Activated CD8-positive, alpha-beta T cell treated with anti-CD3 and anti-CD28 coated beads for 36 hours (primary cell): Measurements from ENCODE around the gene IFI6. TPM values are rescaled to one million over a fixed set of nuclear protein-coding genes. Genes with fewer than 3 reads are reported as not detected.
"Not testable (repeated sequence)": the region's sequence is repeated elsewhere in the genome, so short reads cannot be mapped to it uniquely, and the experiment has no call there.

Source experiments
- ATAC-seq: fragments of 200-7000 bp; cut with Tn5 transposase; one replicate; pipeline ENCODE4 v1.10.0; 2021; ENCODE audit warnings: mild to moderate bottlenecking, moderate library complexity
- CTCF ChIA-PET: fragments of 350-600 bp; sonication (Branson Sonifier 250); formaldehyde crosslinking; loops from one replicate; lab custom pipeline; 2021; ENCODE audit warnings: antibody characterized with exemption; lab: Charles Lee
- POLR2A ChIA-PET: fragments of 350-600 bp; sonication (Branson Sonifier 250); formaldehyde crosslinking; loops from one replicate; lab custom pipeline; 2021; ENCODE audit warnings: antibody characterized with exemption; lab: Charles Lee
- DNase-seq: peaks from one replicate; pipeline ENCODE4 v3.0.0-alpha.2; 2020
- H3K27ac Mint-ChIP-seq: one replicate; pipeline ENCODE4 v1.8.0; 2021; ENCODE audit warnings: mild to moderate bottlenecking, mixed read lengths
- H3K27me3 Mint-ChIP-seq: one replicate; pipeline ENCODE4 v1.8.0; 2021; ENCODE audit warnings: mixed read lengths
- H3K36me3 Mint-ChIP-seq: one replicate; pipeline ENCODE4 v1.8.0; 2021; ENCODE audit warnings: low read depth, mixed read lengths
- H3K4me1 Mint-ChIP-seq: one replicate; pipeline ENCODE4 v1.8.0; 2021; ENCODE audit warnings: low read depth, mixed read lengths
- H3K4me3 Mint-ChIP-seq: one replicate; pipeline ENCODE4 v1.8.0; 2021; ENCODE audit warnings: mild to moderate bottlenecking, moderate library complexity, mixed read lengths
- H3K9me3 Mint-ChIP-seq: one replicate; pipeline ENCODE4 v1.8.0; 2021; ENCODE audit warnings: mixed read lengths
- CTCF ChIP-seq: fragments of 200-600 bp; IDR thresholded peaks from one replicate; pipeline ENCODE4 v1.8.0; 2022; ENCODE audit warnings: antibody characterized with exemption, mild to moderate bottlenecking
- intact Hi-C: fragments of 100-400 bp; cut with micrococcal nuclease; formaldehyde crosslinking; loops from one replicate; pipeline ENCODE4 v1.10.0; 2022
- total RNA-seq, 2 experiments: library from RNA; stranded (reverse); gene quantifications; one replicate each; pipeline ENCODE4 v1.2.3, GENCODE V29; 2021

Gene IFI6
- total RNA-seq, 2 experiments from 2014 or later = 31.6 to 32.1 TPM

- ChIA-PET CTCF (interaction anchor here (13.9 to 25.3 kb wide), 2 partner anchors 15 to 45 kb away, joined by 113 to 533 read pairs; partner anchors contain the start of genes AHDC1 and IFI6), POLR2A (interaction anchor here (0.5 to 1.8 kb wide), 2 partner anchors 13 to 29 kb away, joined by 4 to 7 read pairs; no protein-coding TSS in a partner anchor)
- TF ChIP-seq CTCF = no peak
- ATAC-seq = no peak
- Mint-ChIP-seq H3K36me3 (no peaks in the 10 kb centered on the region), H3K4me3 (no peak overlapping the region), H3K4me1 (peaks cover 33% of the 10 kb centered on the region), H3K27me3 (no peaks in the 10 kb centered on the region), H3K9me3 (no peaks in the 10 kb centered on the region), H3K27ac (no peak overlapping the region)
- intact Hi-C loops = no loop called here
- no peak for DNase-seq
Measured at GRCh38 chr1:27621051-27621920, 50.7 kb downstream of the IFI6 start.

- H3K4me1 Mint-ChIP-seq = peaks cover 34% of the 10 kb centered on the region
- intact Hi-C loops, ATAC-seq, H3K36me3 Mint-ChIP-seq, H3K4me3 Mint-ChIP-seq, H3K9me3 Mint-ChIP-seq, DNase-seq, H3K27me3 Mint-ChIP-seq, H3K27ac Mint-ChIP-seq: not testable (repeated sequence)
- ChIA-PET CTCF (interaction anchor here (1.1 to 25.3 kb wide), 3 partner anchors 13 to 46 kb away, joined by 3 to 533 read pairs (median 113); partner anchors contain the start of genes AHDC1 and IFI6), POLR2A (interaction anchor here (0.6 to 13.7 kb wide), 5 partner anchors 12 to 106 kb away, joined by 3 to 98 read pairs (median 7); partner anchors contain the start of gene AHDC1)
Measured at GRCh38 chr1:27619782-27620438, 52.1 kb downstream of the IFI6 start.

GRCh38 chr1:27618341-27619082 lies 53.5 kb downstream of the IFI6 start:
- intact Hi-C loops = no loop called here
- POLR2A ChIA-PET = interaction anchor here (0.7 to 13.7 kb wide), 4 partner anchors 12 to 45 kb away, joined by 3 to 98 read pairs (median 7); no protein-coding TSS in a partner anchor
- DNase-seq (peak; percentile 75), ATAC-seq (peak; percentile 86)
- H3K9me3 Mint-ChIP-seq = no peaks in the 10 kb centered on the region
- TF ChIP-seq CTCF = no peak
- H3K4me1 Mint-ChIP-seq = peaks cover 44% of the 10 kb centered on the region
- CTCF ChIA-PET = interaction anchor here (0.9 to 25.3 kb wide), 7 partner anchors 12 to 231 kb away, joined by 3 to 533 read pairs (median 3); partner anchors contain the start of genes AHDC1 and IFI6
- H3K27ac Mint-ChIP-seq = peak overlapping the region; percentile 85
- H3K4me3 Mint-ChIP-seq = no peak overlapping the region
- no peaks in the 10 kb centered on the region for H3K27me3 Mint-ChIP-seq
- H3K36me3 Mint-ChIP-seq = no peaks in the 10 kb centered on the region

- H3K27me3 Mint-ChIP-seq = no peaks in the 10 kb centered on the region
- no peak overlapping the region for H3K4me3 Mint-ChIP-seq
- H3K9me3 Mint-ChIP-seq = no peaks in the 10 kb centered on the region
- peak overlapping the region; percentile 85 for H3K27ac Mint-ChIP-seq
- TF ChIP-seq CTCF = no peak
- POLR2A ChIA-PET = interaction anchor here (1.0 to 13.7 kb wide), 4 partner anchors 10 to 46 kb away, joined by 3 to 98 read pairs (median 4); partner anchors contain the start of gene AHDC1
- no peak for DNase-seq
- H3K36me3 Mint-ChIP-seq = no peaks in the 10 kb centered on the region
- CTCF ChIA-PET = interaction anchor here (1.0 to 25.3 kb wide), 4 partner anchors 11 to 49 kb away, joined by 3 to 533 read pairs (median 58); partner anchors contain the start of genes AHDC1 and IFI6
- intact Hi-C loops = no loop called here
- no peak for ATAC-seq
- H3K4me1 Mint-ChIP-seq = peaks cover 44% of the 10 kb centered on the region
Measured at GRCh38 chr1:27617420-27617819, 54.6 kb downstream of the IFI6 start.
